ENCODE measurements around the gene CSF3R.

DNA sequence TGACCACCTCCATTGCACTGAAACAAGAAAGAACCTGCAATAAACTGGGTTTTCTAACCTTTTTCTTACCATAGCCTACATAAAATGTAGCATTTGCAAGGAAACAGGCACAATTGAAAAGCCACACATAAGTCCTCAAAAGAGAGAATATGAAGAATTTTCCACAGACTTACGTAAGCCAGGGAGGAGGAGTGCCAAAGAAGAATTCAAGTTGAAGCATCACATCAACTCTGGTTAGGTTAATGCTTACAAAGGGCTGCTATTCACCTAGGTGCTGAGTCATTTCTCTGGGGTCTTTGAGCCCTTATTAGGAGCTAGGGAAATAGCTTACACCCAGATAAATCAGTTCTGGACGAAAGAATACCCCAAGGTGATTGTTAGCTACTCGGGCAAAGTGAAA, 42.1 kb downstream of the CSF3R start:
- TF ChIP-seq ZNF282 (CRISPR knock-in tag; IDR thresholded peaks at IDR 0.05) (no peak), PML (IDR thresholded peaks at IDR 0.05; ENCODE audit: low read length) (no peak), BHLHE40 (IDR thresholded peaks at IDR 0.05; ENCODE audit: low read length) (no peak), EGR1 (conservative IDR thresholded peaks at IDR 0.05) (no peak), ATF7 (IDR thresholded peaks at IDR 0.05) (no peak)
- TF ChIP-seq, protein P1, sequence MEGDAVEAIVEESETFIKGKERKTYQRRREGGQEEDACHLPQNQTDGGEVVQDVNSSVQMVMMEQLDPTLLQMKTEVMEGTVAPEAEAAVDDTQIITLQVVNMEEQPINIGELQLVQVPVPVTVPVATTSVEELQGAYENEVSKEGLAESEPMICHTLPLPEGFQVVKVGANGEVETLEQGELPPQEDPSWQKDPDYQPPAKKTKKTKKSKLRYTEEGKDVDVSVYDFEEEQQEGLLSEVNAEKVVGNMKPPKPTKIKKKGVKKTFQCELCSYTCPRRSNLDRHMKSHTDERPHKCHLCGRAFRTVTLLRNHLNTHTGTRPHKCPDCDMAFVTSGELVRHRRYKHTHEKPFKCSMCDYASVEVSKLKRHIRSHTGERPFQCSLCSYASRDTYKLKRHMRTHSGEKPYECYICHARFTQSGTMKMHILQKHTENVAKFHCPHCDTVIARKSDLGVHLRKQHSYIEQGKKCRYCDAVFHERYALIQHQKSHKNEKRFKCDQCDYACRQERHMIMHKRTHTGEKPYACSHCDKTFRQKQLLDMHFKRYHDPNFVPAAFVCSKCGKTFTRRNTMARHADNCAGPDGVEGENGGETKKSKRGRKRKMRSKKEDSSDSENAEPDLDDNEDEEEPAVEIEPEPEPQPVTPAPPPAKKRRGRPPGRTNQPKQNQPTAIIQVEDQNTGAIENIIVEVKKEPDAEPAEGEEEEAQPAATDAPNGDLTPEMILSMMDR (IDR thresholded peaks at IDR 0.05 in 2 of 3, conservative IDR thresholded peaks at IDR 0.05 in 1 of 3; ENCODE audit: insufficient read depth in 2 of 3, low read depth in 1 of 3, low read length in 3 of 3), result no peak

Data from K562 (cell line).